ENCODE data around the gene SHCBP1L.
"Not testable (repeated sequence)": the region's sequence is repeated elsewhere in the genome, so short reads cannot be mapped to it uniquely, and the experiment has no call there.

The SHCBP1L gene

GRCh38 chr1:182962554-182963115 lies 9.7 kb upstream of the SHCBP1L start:
- Histone ChIP-seq H3K9ac (ENCODE audit: low read depth, low read length) (0 out of 2 replicates have a peak overlapping the region, but pooled peaks have one; percentile 5), H3K4me3 (ENCODE audit: low read length) (no peak overlapping the region), H3K9me3 (ENCODE audit: insufficient read depth, low read depth, low read length) (no peaks in the 10 kb centered on the region), H3K27me3 (ENCODE audit: insufficient read depth, low read length) (no peaks in the 10 kb centered on the region), H3K36me3 (ENCODE audit: insufficient read depth, low read length) (no peaks in the 10 kb centered on the region), H3K4me1 (ENCODE audit: insufficient read depth, low read length) (peaks cover 20% of the 10 kb centered on the region), H3K27ac (ENCODE audit: low read depth, low read length) (peak overlapping the region; percentile 55)
- WGBS: 17% methylated on average over 6 of the region's 6 CpGs

GRCh38 chr1:182960046-182960445 lies 7.1 kb upstream of the SHCBP1L start:
- no peaks in the 10 kb centered on the region for H3K9me3 ChIP-seq (ENCODE audit: insufficient read depth, low read depth, low read length)
- H3K27me3 ChIP-seq (ENCODE audit: insufficient read depth, low read length): no peaks in the 10 kb centered on the region
- no peaks in the 10 kb centered on the region for H3K36me3 ChIP-seq (ENCODE audit: insufficient read depth, low read length)
- peaks cover 19% of the 10 kb centered on the region for H3K4me1 ChIP-seq (ENCODE audit: insufficient read depth, low read length)
- WGBS: 95% methylated on average over 15 of the region's 15 CpGs
- no peak overlapping the region for H3K27ac ChIP-seq (ENCODE audit: low read depth, low read length)
- no peak overlapping the region for H3K9ac ChIP-seq (ENCODE audit: low read depth, low read length)
- H3K4me3 ChIP-seq (ENCODE audit: low read length): no peak overlapping the region

- 41% methylated on average over 11 of the region's 11 CpGs for WGBS
- no peak overlapping the region for H3K4me3 ChIP-seq (ENCODE audit: low read length)
- no peaks in the 10 kb centered on the region for H3K27me3 ChIP-seq (ENCODE audit: insufficient read depth, low read length)
- peak overlapping the region; percentile 88 for H3K27ac ChIP-seq (ENCODE audit: low read depth, low read length)
- no peaks in the 10 kb centered on the region for H3K9me3 ChIP-seq (ENCODE audit: insufficient read depth, low read depth, low read length)
- H3K36me3 ChIP-seq (ENCODE audit: insufficient read depth, low read length): no peaks in the 10 kb centered on the region
- peak overlapping the region; percentile 20; the same call in 1 of the 2 replicates for H3K9ac ChIP-seq (ENCODE audit: low read depth, low read length)
- H3K4me1 ChIP-seq (ENCODE audit: insufficient read depth, low read length): peaks cover 13% of the 10 kb centered on the region
Observed at GRCh38 chr1:182957902-182958395, 5.0 kb upstream of the SHCBP1L start.

GRCh38 chr1:182956708-182957365 lies 3.9 kb upstream of the SHCBP1L start:
- no peaks in the 10 kb centered on the region for H3K27me3 ChIP-seq (ENCODE audit: insufficient read depth, low read length)
- H3K4me1 ChIP-seq (ENCODE audit: insufficient read depth, low read length): peaks cover 9% of the 10 kb centered on the region; the same call in 1 of the 2 replicates
- no peak overlapping the region for H3K9ac ChIP-seq (ENCODE audit: low read depth, low read length)
- H3K36me3 ChIP-seq (ENCODE audit: insufficient read depth, low read length): no peaks in the 10 kb centered on the region
- no peaks in the 10 kb centered on the region for H3K9me3 ChIP-seq (ENCODE audit: insufficient read depth, low read depth, low read length)
- WGBS: 96% methylated on average over 2 of the region's 2 CpGs
- H3K4me3 ChIP-seq (ENCODE audit: low read length): no peak overlapping the region
- no peak overlapping the region; the same call in 1 of the 2 replicates for H3K27ac ChIP-seq (ENCODE audit: low read depth, low read length)

GRCh38 chr1:182955596-182956588 lies 2.9 kb upstream of the SHCBP1L start:
- no peak overlapping the region for H3K4me3 ChIP-seq (ENCODE audit: low read length)
- no peaks in the 10 kb centered on the region for H3K27me3 ChIP-seq (ENCODE audit: insufficient read depth, low read length)
- H3K9ac ChIP-seq (ENCODE audit: low read depth, low read length): no peak overlapping the region
- H3K4me1 ChIP-seq (ENCODE audit: insufficient read depth, low read length): peaks cover 9% of the 10 kb centered on the region; the same call in 1 of the 2 replicates
- no peaks in the 10 kb centered on the region for H3K9me3 ChIP-seq (ENCODE audit: insufficient read depth, low read depth, low read length)
- H3K27ac ChIP-seq (ENCODE audit: low read depth, low read length): no peak overlapping the region
- 94% methylated on average over 9 of the region's 9 CpGs for WGBS
- no peaks in the 10 kb centered on the region for H3K36me3 ChIP-seq (ENCODE audit: insufficient read depth, low read length)

- no peaks in the 10 kb centered on the region for H3K36me3 ChIP-seq (ENCODE audit: insufficient read depth, low read length)
- no peak overlapping the region for H3K27ac ChIP-seq (ENCODE audit: low read depth, low read length)
- H3K9me3 ChIP-seq (ENCODE audit: insufficient read depth, low read depth, low read length): no peaks in the 10 kb centered on the region
- no peak overlapping the region for H3K9ac ChIP-seq (ENCODE audit: low read depth, low read length)
- no peak overlapping the region for H3K4me3 ChIP-seq (ENCODE audit: low read length)
- peaks cover 9% of the 10 kb centered on the region; the same call in 1 of the 2 replicates for H3K4me1 ChIP-seq (ENCODE audit: insufficient read depth, low read length)
- WGBS: 92% methylated on average over 3 of the region's 3 CpGs
- no peaks in the 10 kb centered on the region for H3K27me3 ChIP-seq (ENCODE audit: insufficient read depth, low read length)
Observed at GRCh38 chr1:182953826-182954225, 860 bp upstream of the SHCBP1L start.

- H3K27me3 ChIP-seq (ENCODE audit: insufficient read depth, low read length); H3K27ac ChIP-seq (ENCODE audit: low read depth, low read length); H3K4me3 ChIP-seq (ENCODE audit: low read length); H3K4me1 ChIP-seq (ENCODE audit: insufficient read depth, low read length); H3K9me3 ChIP-seq (ENCODE audit: insufficient read depth, low read depth, low read length); H3K9ac ChIP-seq (ENCODE audit: low read depth, low read length); H3K36me3 ChIP-seq (ENCODE audit: insufficient read depth, low read length): not testable (repeated sequence)
- 98% methylated on average over 6 of the region's 6 CpGs for WGBS
Observed at GRCh38 chr1:182943336-182943735, 9.6 kb downstream of the SHCBP1L start.

- H3K4me1 ChIP-seq (ENCODE audit: insufficient read depth, low read length); H3K36me3 ChIP-seq (ENCODE audit: insufficient read depth, low read length); H3K9me3 ChIP-seq (ENCODE audit: insufficient read depth, low read depth, low read length); H3K27me3 ChIP-seq (ENCODE audit: insufficient read depth, low read length); H3K27ac ChIP-seq (ENCODE audit: low read depth, low read length): not testable (repeated sequence)
- peak overlapping the region; percentile 16; the same call in 1 of the 2 replicates for H3K9ac ChIP-seq (ENCODE audit: low read depth, low read length)
- WGBS: 7% methylated on average over 25 of the region's 25 CpGs
- H3K4me3 ChIP-seq (ENCODE audit: low read length): peak overlapping the region; percentile 40
Observed at GRCh38 chr1:182942145-182942544, 10.8 kb downstream of the SHCBP1L start.

GRCh38 chr1:182939413-182939812 lies 13.6 kb downstream of the SHCBP1L start:
- H3K4me3 ChIP-seq (ENCODE audit: low read length): no peak overlapping the region
- H3K9me3 ChIP-seq (ENCODE audit: insufficient read depth, low read depth, low read length): peaks cover 10% of the 10 kb centered on the region; the same call in 1 of the 2 replicates
- no peak overlapping the region for H3K27ac ChIP-seq (ENCODE audit: low read depth, low read length)
- no peak overlapping the region for H3K9ac ChIP-seq (ENCODE audit: low read depth, low read length)
- H3K27me3 ChIP-seq (ENCODE audit: insufficient read depth, low read length): peaks cover 6% of the 10 kb centered on the region; the same call in 1 of the 2 replicates
- WGBS: 89% methylated on average over 1 of the region's 2 CpGs
- 0 out of 2 replicates have a peak, but pooled peaks cover 3% of the 10 kb centered on the region for H3K4me1 ChIP-seq (ENCODE audit: insufficient read depth, low read length)
- no peaks in the 10 kb centered on the region for H3K36me3 ChIP-seq (ENCODE audit: insufficient read depth, low read length)

- Histone ChIP-seq H3K4me3 (ENCODE audit: low read length) (no peak overlapping the region), H3K9me3 (ENCODE audit: insufficient read depth, low read depth, low read length) (peaks cover 10% of the 10 kb centered on the region; the same call in 1 of the 2 replicates), H3K9ac (ENCODE audit: low read depth, low read length) (no peak overlapping the region), H3K36me3 (ENCODE audit: insufficient read depth, low read length) (no peaks in the 10 kb centered on the region), H3K27ac (ENCODE audit: low read depth, low read length) (no peak overlapping the region), H3K4me1 (ENCODE audit: insufficient read depth, low read length) (no peaks in the 10 kb centered on the region), H3K27me3 (ENCODE audit: insufficient read depth, low read length) (no peaks in the 10 kb centered on the region)
Observed at GRCh38 chr1:182935716-182936115, 17.2 kb downstream of the SHCBP1L start.

GRCh38 chr1:182930985-182931384 lies 22.0 kb downstream of the SHCBP1L start:
- H3K9me3 ChIP-seq (ENCODE audit: insufficient read depth, low read depth, low read length): peaks cover 10% of the 10 kb centered on the region; the same call in 1 of the 2 replicates
- no peak overlapping the region for H3K4me3 ChIP-seq (ENCODE audit: low read length)
- H3K9ac ChIP-seq (ENCODE audit: low read depth, low read length): no peak overlapping the region
- no peaks in the 10 kb centered on the region for H3K4me1 ChIP-seq (ENCODE audit: insufficient read depth, low read length)
- H3K36me3 ChIP-seq (ENCODE audit: insufficient read depth, low read length): no peaks in the 10 kb centered on the region
- H3K27me3 ChIP-seq (ENCODE audit: insufficient read depth, low read length): no peaks in the 10 kb centered on the region
- no peak overlapping the region for H3K27ac ChIP-seq (ENCODE audit: low read depth, low read length)
- 100% methylated on average over 1 of the region's 1 CpG for WGBS

Measured in HUES64 (cell line).